ENCODE results near the gene GLT1D1.
A peak's percentile ranks its signal among the peaks of the same experiment; 100 is the strongest.

The GLT1D1 gene

GRCh38 chr12:128973883-128974681, 120.8 kb downstream of the GLT1D1 start:
- no peak overlapping the region for H3K4me3 ChIP-seq (ENCODE audit: control insufficient read depth in 1 of 7, extremely low read depth in 1 of 7, insufficient read depth in 4 of 7, low read depth in 2 of 7, low read length in 6 of 7)
- peaks cover 3 to 83% (median 28%) of the 10 kb centered on the region in 5 experiments for H3K27me3 ChIP-seq (replicated peaks in 2 of 5; ENCODE audit: control insufficient read depth in 4 of 5, insufficient read depth in 5 of 5, low read length in 4 of 5)
- H3K36me3 ChIP-seq (ENCODE audit: control insufficient read depth in 4 of 4, insufficient read depth in 4 of 4, low read length in 3 of 4), result no peaks in the 10 kb centered on the region
- CTCF ChIA-PET, result no interaction called here
- 74% methylated on average over 16 of the region's 20 CpGs for WGBS (ENCODE audit: insufficient coverage)
- H3K4me1 ChIP-seq (ENCODE audit: control extremely low read depth in 1 of 4, control insufficient read depth in 4 of 4, insufficient read depth in 4 of 4, low read length in 3 of 4), result no peaks in the 10 kb centered on the region
- no peaks in the 10 kb centered on the region for H3K9me3 ChIP-seq (ENCODE audit: control extremely low read depth in 1 of 5, control insufficient read depth in 4 of 5, insufficient read depth in 2 of 5, low read depth in 1 of 5, low read length in 4 of 5)
- POLR2A ChIA-PET, result no interaction called here
- H3K27ac ChIP-seq (ENCODE audit: insufficient read depth in 1 of 2, low read depth in 1 of 2, low read length in 2 of 2, poor library complexity in 1 of 2, severe bottlenecking in 2 of 2), result no peak overlapping the region
- no peak for DNase-seq

GRCh38 chr12:128974881-128975280, 121.6 kb downstream of the GLT1D1 start:
- H3K4me3 ChIP-seq (ENCODE audit: control insufficient read depth in 1 of 7, extremely low read depth in 1 of 7, insufficient read depth in 4 of 7, low read depth in 2 of 7, low read length in 6 of 7), result no peak overlapping the region
- no peak for DNase-seq
- POLR2A ChIA-PET, result interaction anchor here (0.6 kb wide), 1 partner anchor 16 kb away, joined by 3 read pairs; no protein-coding TSS in a partner anchor
- CTCF ChIA-PET, result no interaction called here
- H3K27me3 ChIP-seq (replicated peaks in 2 of 5; ENCODE audit: control insufficient read depth in 4 of 5, insufficient read depth in 5 of 5, low read length in 4 of 5), result peaks cover 3 to 80% (median 32%) of the 10 kb centered on the region in 5 experiments
- no peaks in the 10 kb centered on the region for H3K36me3 ChIP-seq (ENCODE audit: control insufficient read depth in 4 of 4, insufficient read depth in 4 of 4, low read length in 3 of 4)
- 81% methylated on average over 6 of the region's 11 CpGs for WGBS (ENCODE audit: insufficient coverage)
- no peak overlapping the region for H3K27ac ChIP-seq (ENCODE audit: insufficient read depth in 1 of 2, low read depth in 1 of 2, low read length in 2 of 2, poor library complexity in 1 of 2, severe bottlenecking in 2 of 2)
- no peaks in the 10 kb centered on the region for H3K4me1 ChIP-seq (ENCODE audit: control extremely low read depth in 1 of 4, control insufficient read depth in 4 of 4, insufficient read depth in 4 of 4, low read length in 3 of 4)
- no peaks in the 10 kb centered on the region for H3K9me3 ChIP-seq (ENCODE audit: control extremely low read depth in 1 of 5, control insufficient read depth in 4 of 5, insufficient read depth in 2 of 5, low read depth in 1 of 5, low read length in 4 of 5)

- Histone ChIP-seq H3K4me3 (ENCODE audit: control insufficient read depth in 1 of 7, extremely low read depth in 1 of 7, insufficient read depth in 4 of 7, low read depth in 2 of 7, low read length in 6 of 7) (peak overlapping the region in 1 of 7 experiments; percentile 11), H3K27me3 (replicated peaks in 2 of 5; ENCODE audit: control insufficient read depth in 4 of 5, insufficient read depth in 5 of 5, low read length in 4 of 5) (peaks cover 3 to 79% (median 36%) of the 10 kb centered on the region in 5 experiments), H3K36me3 (ENCODE audit: control insufficient read depth in 4 of 4, insufficient read depth in 4 of 4, low read length in 3 of 4) (no peaks in the 10 kb centered on the region), H3K27ac (ENCODE audit: insufficient read depth in 1 of 2, low read depth in 1 of 2, low read length in 2 of 2, poor library complexity in 1 of 2, severe bottlenecking in 2 of 2) (no peak overlapping the region), H3K4me1 (ENCODE audit: control extremely low read depth in 1 of 4, control insufficient read depth in 4 of 4, insufficient read depth in 4 of 4, low read length in 3 of 4) (no peaks in the 10 kb centered on the region), H3K9me3 (ENCODE audit: control extremely low read depth in 1 of 5, control insufficient read depth in 4 of 5, insufficient read depth in 2 of 5, low read depth in 1 of 5, low read length in 4 of 5) (no peaks in the 10 kb centered on the region)
- 8% methylated on average over 17 of the region's 22 CpGs for WGBS (ENCODE audit: insufficient coverage)
- DNase-seq, result peak; percentile 37 to 61 (median 48)
- POLR2A ChIA-PET, result no interaction called here
- CTCF ChIA-PET, result interaction anchor here (1.0 to 1.8 kb wide), 3 partner anchors 9 to 125 kb away, joined by 3 to 7 read pairs (median 4); no protein-coding TSS in a partner anchor
Observed at GRCh38 chr12:128976120-128976738, 123.0 kb downstream of the GLT1D1 start.

GRCh38 chr12:128977441-128977840, 124.2 kb downstream of the GLT1D1 start:
- CTCF ChIA-PET, result no interaction called here

GRCh38 chr12:128978067-128978466, 124.8 kb downstream of the GLT1D1 start:
- CTCF ChIA-PET, result no interaction called here
- H3K27ac ChIP-seq (ENCODE audit: insufficient read depth in 1 of 2, low read depth in 1 of 2, low read length in 2 of 2, poor library complexity in 1 of 2, severe bottlenecking in 2 of 2), result no peak overlapping the region
- H3K4me3 ChIP-seq (ENCODE audit: control insufficient read depth in 1 of 7, extremely low read depth in 1 of 7, insufficient read depth in 4 of 7, low read depth in 2 of 7, low read length in 6 of 7), result no peak overlapping the region
- H3K4me1 ChIP-seq (ENCODE audit: control extremely low read depth in 1 of 4, control insufficient read depth in 4 of 4, insufficient read depth in 4 of 4, low read length in 3 of 4), result no peaks in the 10 kb centered on the region
- no peak for DNase-seq
- no peaks in the 10 kb centered on the region for H3K36me3 ChIP-seq (ENCODE audit: control insufficient read depth in 4 of 4, insufficient read depth in 4 of 4, low read length in 3 of 4)
- peaks cover 3 to 79% (median 41%) of the 10 kb centered on the region in 5 experiments for H3K27me3 ChIP-seq (replicated peaks in 2 of 5; ENCODE audit: control insufficient read depth in 4 of 5, insufficient read depth in 5 of 5, low read length in 4 of 5)
- H3K9me3 ChIP-seq (ENCODE audit: control extremely low read depth in 1 of 5, control insufficient read depth in 4 of 5, insufficient read depth in 2 of 5, low read depth in 1 of 5, low read length in 4 of 5), result no peaks in the 10 kb centered on the region
- 87% methylated on average over 12 of the region's 14 CpGs for WGBS (ENCODE audit: insufficient coverage)
- POLR2A ChIA-PET, result no interaction called here

More at GRCh38 chr12:128977441-128977840, 124.2 kb downstream of the GLT1D1 start:
- Histone ChIP-seq H3K27ac (ENCODE audit: insufficient read depth in 1 of 2, low read depth in 1 of 2, low read length in 2 of 2, poor library complexity in 1 of 2, severe bottlenecking in 2 of 2) (no peak overlapping the region), H3K9me3 (ENCODE audit: control extremely low read depth in 1 of 5, control insufficient read depth in 4 of 5, insufficient read depth in 2 of 5, low read depth in 1 of 5, low read length in 4 of 5) (no peaks in the 10 kb centered on the region), H3K36me3 (ENCODE audit: control insufficient read depth in 4 of 4, insufficient read depth in 4 of 4, low read length in 3 of 4) (no peaks in the 10 kb centered on the region), H3K27me3 (replicated peaks in 2 of 5; ENCODE audit: control insufficient read depth in 4 of 5, insufficient read depth in 5 of 5, low read length in 4 of 5) (peaks cover 3 to 79% (median 42%) of the 10 kb centered on the region in 5 experiments), H3K4me1 (ENCODE audit: control extremely low read depth in 1 of 4, control insufficient read depth in 4 of 4, insufficient read depth in 4 of 4, low read length in 3 of 4) (no peaks in the 10 kb centered on the region), H3K4me3 (ENCODE audit: control insufficient read depth in 1 of 7, extremely low read depth in 1 of 7, insufficient read depth in 4 of 7, low read depth in 2 of 7, low read length in 6 of 7) (no peak overlapping the region)
- no CpG with 5 or more reads among the region's 6 CpGs for WGBS (ENCODE audit: insufficient coverage)
- DNase-seq, result no peak
- POLR2A ChIA-PET, result no interaction called here

GRCh38 chr12:128980623-128981022, 127.3 kb downstream of the GLT1D1 start:
- H3K4me3 ChIP-seq (ENCODE audit: control insufficient read depth in 1 of 7, extremely low read depth in 1 of 7, insufficient read depth in 4 of 7, low read depth in 2 of 7, low read length in 6 of 7), result no peak overlapping the region
- no peaks in the 10 kb centered on the region for H3K9me3 ChIP-seq (ENCODE audit: control extremely low read depth in 1 of 5, control insufficient read depth in 4 of 5, insufficient read depth in 2 of 5, low read depth in 1 of 5, low read length in 4 of 5)
- no peaks in the 10 kb centered on the region for H3K4me1 ChIP-seq (ENCODE audit: control extremely low read depth in 1 of 4, control insufficient read depth in 4 of 4, insufficient read depth in 4 of 4, low read length in 3 of 4)
- CTCF ChIA-PET, result no interaction called here
- peaks cover 2 to 55% (median 28%) of the 10 kb centered on the region in 5 experiments for H3K27me3 ChIP-seq (replicated peaks in 2 of 5; ENCODE audit: control insufficient read depth in 4 of 5, insufficient read depth in 5 of 5, low read length in 4 of 5)
- WGBS (ENCODE audit: insufficient coverage), result 92% methylated on average over 15 of the region's 15 CpGs
- POLR2A ChIA-PET, result no interaction called here
- no peak overlapping the region for H3K27ac ChIP-seq (ENCODE audit: insufficient read depth in 1 of 2, low read depth in 1 of 2, low read length in 2 of 2, poor library complexity in 1 of 2, severe bottlenecking in 2 of 2)
- DNase-seq, result no peak
- no peaks in the 10 kb centered on the region for H3K36me3 ChIP-seq (ENCODE audit: control insufficient read depth in 4 of 4, insufficient read depth in 4 of 4, low read length in 3 of 4)

GRCh38 chr12:128981971-128982533, 128.8 kb downstream of the GLT1D1 start:
- H3K9me3 ChIP-seq (ENCODE audit: control extremely low read depth in 1 of 5, control insufficient read depth in 4 of 5, insufficient read depth in 2 of 5, low read depth in 1 of 5, low read length in 4 of 5), result no peaks in the 10 kb centered on the region
- peaks cover 0 to 42% (median 20%) of the 10 kb centered on the region in 5 experiments for H3K27me3 ChIP-seq (replicated peaks in 2 of 5; ENCODE audit: control insufficient read depth in 4 of 5, insufficient read depth in 5 of 5, low read length in 4 of 5)
- DNase-seq, result no peak
- H3K27ac ChIP-seq (ENCODE audit: insufficient read depth in 1 of 2, low read depth in 1 of 2, low read length in 2 of 2, poor library complexity in 1 of 2, severe bottlenecking in 2 of 2), result no peak overlapping the region
- no peak overlapping the region for H3K4me3 ChIP-seq (ENCODE audit: control insufficient read depth in 1 of 7, extremely low read depth in 1 of 7, insufficient read depth in 4 of 7, low read depth in 2 of 7, low read length in 6 of 7)
- H3K4me1 ChIP-seq (ENCODE audit: control extremely low read depth in 1 of 4, control insufficient read depth in 4 of 4, insufficient read depth in 4 of 4, low read length in 3 of 4), result no peaks in the 10 kb centered on the region
- H3K36me3 ChIP-seq (ENCODE audit: control insufficient read depth in 4 of 4, insufficient read depth in 4 of 4, low read length in 3 of 4), result no peaks in the 10 kb centered on the region
- WGBS (ENCODE audit: insufficient coverage), result 64% methylated on average over 3 of the region's 8 CpGs
- CTCF ChIA-PET, result no interaction called here
- POLR2A ChIA-PET, result no interaction called here

Measured in common myeloid progenitor, CD34-positive (primary cell).